SK-MEL-5 (cell line): ENCODE data around the gene MTMR6. TPM values are rescaled to one million over a fixed set of nuclear protein-coding genes. Genes with fewer than 3 reads are reported as not detected.

Experiments
- DNase-seq: peaks from one replicate; pipeline ENCODE4 v3.0.0-alpha.2; 2016; ENCODE audit warnings: low read depth, low spot score
- in situ Hi-C: cut with HindIII; loops from 2 replicates; pipeline ENCODE4 v1.10.0; 2016; ENCODE audit warnings: low sequenced_read_pairs, high pct_unique_total_duplicates, low pct_unique_long_range_greater_than_20kb
- total RNA-seq: library from RNA; depleted of rRNA; stranded (reverse); fragments of >200 nt; shearing (Covaris generic); gene quantifications from 2 replicates; pipeline ENCODE4 v1.2.3, GENCODE V29; 2014; rRNA removed

MTMR6 gene
- total RNA-seq, 1 experiment from 2014 or later = 28.4 TPM

DNA sequence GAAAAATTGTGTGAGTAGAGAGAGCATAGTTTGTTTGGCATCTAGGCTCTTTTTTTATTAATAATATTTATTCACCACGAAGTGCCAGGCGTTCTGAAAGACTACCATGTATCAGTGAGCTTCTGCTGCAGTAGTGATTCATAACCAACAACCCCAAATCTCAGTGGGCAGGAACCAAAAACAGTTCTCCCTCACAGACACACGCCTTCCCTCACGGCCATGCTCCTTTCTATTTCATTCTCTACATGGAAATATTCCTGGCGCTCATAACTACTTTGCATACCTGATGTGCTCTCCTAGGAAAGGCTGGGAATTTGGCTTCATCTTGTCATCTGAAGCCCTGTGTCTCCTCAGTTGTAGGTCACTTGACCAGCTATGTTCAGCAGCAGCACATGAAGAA lies 88.6 kb downstream of the MTMR6 start:
- in situ Hi-C loops = no loop called here
- DNase-seq = no peak

DNA sequence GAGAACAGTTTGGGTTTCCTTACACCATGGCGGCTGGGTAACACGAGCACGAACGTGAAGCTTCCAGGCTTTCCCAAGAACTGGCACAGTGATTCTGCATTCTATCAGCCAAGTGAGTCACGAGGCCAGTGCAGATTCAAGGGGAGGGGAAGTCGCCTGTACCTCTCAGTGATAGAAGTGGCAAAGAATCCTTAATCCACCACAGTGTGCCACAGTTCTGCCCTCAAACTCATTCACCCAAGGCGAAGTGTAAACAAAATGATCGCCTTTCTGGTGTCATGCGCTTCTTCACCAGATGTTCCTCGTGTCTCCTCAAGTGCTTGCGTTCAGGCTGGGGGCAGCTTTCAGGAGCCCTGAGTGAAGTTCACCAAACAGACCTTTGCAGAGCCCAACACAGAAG lies 90.3 kb downstream of the MTMR6 start:
- in situ Hi-C loops = no loop called here
- no peak for DNase-seq

Other genes with a start within 250 kb of the MTMR6 start
- 0.11 and 0.13 TPM in 2 replicates for gene PABPC3, start 191.4 kb downstream of the MTMR6 start, total RNA-seq
- 0.13 TPM in 1 of 2 replicates, not detected in the other for gene AMER2, start 115.2 kb downstream of the MTMR6 start, total RNA-seq
- 81.3 and 85.9 TPM in 2 replicates for gene NUP58, start 14.1 kb upstream of the MTMR6 start, total RNA-seq
- gene ATP8A2, start 84.5 kb upstream of the MTMR6 start, total RNA-seq = 0.05 and 0.26 TPM in 2 replicates